ENCODE data around the gene CD151.

CD151 gene

DNA sequence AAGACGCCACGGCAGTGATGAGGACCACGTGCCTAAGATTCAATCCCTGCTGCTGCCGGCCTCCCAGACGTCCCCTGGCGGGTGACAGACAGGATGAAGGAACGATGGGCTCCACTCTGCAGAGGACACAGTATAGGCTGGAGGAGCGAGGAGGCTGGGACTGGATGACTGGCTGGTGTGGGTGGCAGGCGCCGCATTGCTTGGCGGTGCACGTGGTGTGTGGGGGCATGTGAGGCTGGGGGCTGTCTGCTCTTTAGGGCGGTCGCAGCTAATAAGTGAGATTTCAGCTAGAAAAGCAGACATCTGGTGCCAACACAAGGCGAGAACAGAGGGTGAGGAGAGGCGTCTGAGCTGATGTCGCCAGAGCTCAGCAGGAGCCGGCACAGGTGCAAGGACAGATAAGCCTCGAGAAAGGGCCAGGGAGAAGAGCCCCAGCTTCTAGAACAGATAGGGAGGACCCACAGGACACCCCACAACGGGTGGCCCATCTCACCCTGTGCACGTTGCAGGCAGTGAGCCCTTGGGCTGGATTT lies 43.1 kb downstream of the CD151 start:
- no peak for DNase-seq

DNA sequence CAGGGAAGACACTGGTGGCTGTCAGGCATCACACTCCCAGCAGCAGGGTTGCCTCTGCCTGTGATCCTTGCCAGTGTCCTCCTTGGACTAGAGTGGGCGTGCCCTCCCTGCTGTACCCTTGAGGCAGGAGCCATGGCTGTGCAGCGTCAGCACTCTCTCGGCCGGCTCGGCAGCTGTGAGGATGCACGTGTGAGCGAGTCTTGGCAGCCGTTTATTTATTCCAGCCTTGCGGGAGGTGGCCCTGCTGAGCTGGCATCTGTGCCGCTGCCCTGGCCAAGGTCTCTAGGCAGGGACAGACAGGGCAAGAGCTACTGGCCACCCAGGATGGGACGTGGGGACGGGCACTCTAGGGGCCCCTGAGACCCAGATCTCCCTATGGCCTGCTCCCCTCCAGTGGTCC lies 43.8 kb downstream of the CD151 start:
- no peak for DNase-seq

DNA sequence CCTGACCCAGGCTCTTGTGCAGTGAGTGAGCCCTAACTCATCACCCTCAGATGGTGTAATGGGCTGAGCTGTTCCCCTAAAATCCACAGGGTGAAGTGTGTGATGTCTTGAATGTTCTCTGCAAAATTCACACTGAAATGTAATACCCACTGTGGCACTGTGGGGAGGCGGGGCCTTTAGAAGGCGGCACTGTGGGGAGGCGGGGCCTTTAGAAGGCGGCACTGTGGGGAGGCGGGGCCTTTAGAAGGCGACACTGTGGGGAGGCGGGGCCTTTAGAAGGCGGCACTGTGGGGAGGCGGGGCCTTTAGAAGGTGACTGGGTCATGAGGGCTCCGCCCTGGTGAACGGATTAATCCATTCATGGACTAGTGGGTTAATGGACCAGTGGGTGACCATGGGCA lies 44.8 kb downstream of the CD151 start:
- peak in 2 of 6 experiments; percentile 16 to 24 for DNase-seq

DNA sequence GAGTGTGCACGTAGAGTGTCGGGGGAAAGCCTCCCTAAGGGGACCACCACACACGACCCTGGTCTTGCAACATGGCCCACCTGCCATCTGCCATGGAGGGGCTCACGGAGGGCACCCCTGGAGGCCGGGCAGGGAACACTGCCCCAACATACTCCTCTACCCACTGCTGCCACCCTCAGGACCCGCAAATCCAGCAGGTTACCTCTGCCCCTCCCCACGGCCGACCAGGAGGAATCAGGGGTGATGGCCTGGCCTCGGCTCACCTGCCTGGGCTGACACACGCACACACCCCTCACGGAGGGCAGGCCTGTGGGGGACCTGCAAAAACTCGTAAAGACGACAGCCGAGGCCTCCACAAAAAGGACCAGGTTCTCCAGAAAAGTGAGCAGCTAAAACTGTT lies 47.7 kb downstream of the CD151 start:
- DNase-seq, result no peak

DNA sequence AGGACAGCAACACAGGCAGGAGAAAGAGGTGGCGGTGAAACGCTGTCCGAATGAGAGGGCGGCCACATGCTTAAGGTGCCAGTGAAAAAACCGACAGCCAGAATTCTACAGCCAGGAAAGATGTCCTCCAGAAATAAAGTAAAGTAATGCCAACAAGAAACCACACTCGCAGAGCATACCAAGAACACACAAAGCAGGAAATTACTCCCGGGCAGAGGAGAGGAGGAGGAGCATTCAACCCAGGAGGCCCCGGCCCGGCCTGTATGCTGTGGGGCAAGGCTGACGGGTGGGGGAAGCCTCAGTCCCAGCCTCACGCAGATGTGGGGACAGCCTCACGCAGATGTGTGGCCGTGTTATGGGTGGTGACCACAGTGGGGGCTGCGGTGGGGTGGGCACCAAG lies 49.8 kb downstream of the CD151 start:
- no peak for DNase-seq

DNA sequence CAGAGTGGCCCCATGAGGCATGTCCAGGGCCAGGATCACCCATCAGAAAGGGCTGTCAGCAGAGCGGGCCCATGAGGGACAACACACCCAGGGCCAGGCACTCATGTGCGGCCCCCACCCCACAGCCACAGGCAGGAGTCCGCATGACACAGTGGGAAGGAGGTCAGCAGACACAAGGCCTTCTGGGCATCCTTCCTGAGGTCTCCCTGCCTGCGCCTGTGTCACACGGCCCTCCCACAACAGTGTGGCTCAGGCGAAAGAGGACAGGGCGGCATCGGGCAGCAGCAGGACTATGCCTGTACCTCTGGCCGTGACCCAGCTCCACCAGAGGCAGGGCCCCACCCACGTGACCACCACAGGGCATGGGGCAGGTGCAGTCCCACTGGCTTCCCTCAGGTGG lies 50.8 kb downstream of the CD151 start:
- no peak for DNase-seq

DNA sequence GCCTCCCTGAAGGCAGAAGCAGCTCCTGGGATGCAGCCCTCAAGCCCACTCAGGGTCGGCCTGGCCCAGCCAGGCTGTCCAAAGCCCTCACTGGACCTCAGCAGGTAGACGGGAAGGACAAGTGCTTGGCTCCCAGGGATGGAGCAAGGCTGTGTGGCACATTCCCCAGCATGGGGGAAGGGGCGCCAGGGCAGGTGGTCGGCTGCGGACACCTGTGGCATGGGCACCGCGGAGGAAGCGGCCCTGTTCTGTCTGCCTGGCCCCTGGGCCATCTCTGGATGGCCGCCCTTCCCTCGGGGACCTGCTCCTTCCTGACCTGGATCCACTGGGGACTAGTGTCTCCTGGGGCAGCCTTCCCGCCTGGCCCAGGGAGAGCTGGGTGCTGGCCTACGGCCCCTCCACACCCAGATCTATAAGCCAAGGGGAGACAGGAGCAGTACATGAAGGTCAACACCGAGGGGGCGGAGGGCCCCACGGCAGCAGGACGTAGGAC lies 51.9 kb downstream of the CD151 start:
- no peak for DNase-seq

DNA sequence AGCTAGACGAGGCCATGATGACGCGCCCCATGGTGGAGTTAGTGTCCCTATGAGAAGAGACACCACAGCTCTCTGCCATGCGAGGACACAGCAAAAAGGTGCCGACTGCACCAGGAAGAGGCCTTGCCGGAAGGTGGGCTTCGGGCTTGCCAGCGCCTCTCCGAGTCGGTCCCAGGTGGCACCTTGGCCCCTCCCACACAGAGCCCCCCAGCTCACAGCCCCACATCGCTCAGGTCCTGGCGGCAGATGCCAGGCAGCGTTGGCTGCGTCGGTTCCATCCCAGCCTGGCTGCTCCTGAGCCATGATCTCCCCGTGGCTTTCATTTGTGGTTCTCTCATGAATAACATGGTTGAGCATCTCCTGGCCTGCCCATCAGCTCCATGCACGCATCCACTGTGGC lies 53.8 kb downstream of the CD151 start:
- no peak for DNase-seq

DNA sequence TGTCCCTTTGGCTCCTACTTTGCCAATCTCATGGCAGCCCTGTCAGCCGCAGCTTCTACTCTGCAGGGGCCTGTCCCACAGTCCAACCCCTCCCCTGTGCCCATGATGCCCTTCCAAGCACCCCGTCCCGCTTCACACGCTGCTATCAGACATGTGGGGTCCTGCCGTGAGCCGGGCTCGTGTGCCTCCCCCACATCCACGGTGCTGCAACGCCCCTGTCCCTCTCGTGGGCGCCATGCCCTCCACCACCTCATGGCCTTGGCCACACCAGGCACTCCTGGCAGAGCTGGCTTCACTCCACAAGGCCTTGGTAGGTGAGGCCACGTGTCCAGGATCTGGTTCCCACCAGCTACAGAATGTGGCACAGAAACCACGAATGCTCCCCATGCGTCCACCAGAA lies 54.8 kb downstream of the CD151 start:
- no peak for DNase-seq

All from stimulated activated naive CD4-positive, alpha-beta T cell (primary cell).